Neuron (in vitro differentiated cells): ENCODE measurements around the gene CKS1B.

Experiments used
- H2AFZ ChIP-seq: one replicate; pipeline ENCODE4 v1.6.1; 2013; ENCODE audit warnings: low read depth, mild to moderate bottlenecking, inconsistent platforms, low read length, moderate library complexity
- H3K27me3 ChIP-seq: one replicate; pipeline ENCODE4 v1.6.1; 2013; ENCODE audit warnings: low read length; ENCODE audit not compliant: insufficient read depth
- H3K36me3 ChIP-seq: one replicate; pipeline ENCODE4 v1.6.1; 2013; ENCODE audit warnings: low read length; ENCODE audit not compliant: insufficient read depth
- H3K4me1 ChIP-seq: one replicate; pipeline ENCODE4 v1.6.1; 2013; ENCODE audit warnings: low read length; ENCODE audit not compliant: insufficient read depth
- H3K4me3 ChIP-seq: 2 replicates; pipeline ENCODE4 v1.5.1; 2013; ENCODE audit warnings: mild to moderate bottlenecking, low read length, moderate library complexity
- H3K9me3 ChIP-seq: one replicate; pipeline ENCODE4 v1.6.1; 2013; ENCODE audit warnings: low read length

Gene CKS1B

GRCh38 chr1:154974102-154974807 is at the start of gene CKS1B:
TSS of gene CKS1B (plus strand) at chr1:154974681. CDS start at chr1:154974746, 65 bp downstream.
- peak within 1 kb of the TSS; percentile 89 for H3K4me3 ChIP-seq
- H3K4me1 ChIP-seq, result peaks cover 50% of the 10 kb centered on the region
- peaks cover 11% of the 10 kb centered on the region for H3K36me3 ChIP-seq
- H3K27me3 ChIP-seq, result no peaks in the 10 kb centered on the region
- H2AFZ ChIP-seq, result peak within 1 kb of the TSS; percentile 46
- no peaks in the 10 kb centered on the region for H3K9me3 ChIP-seq

GRCh38 chr1:154925335-154926170 is 48.9 kb upstream of the CKS1B start:
- no peak overlapping the region for H2AFZ ChIP-seq
- H3K9me3 ChIP-seq, result peaks cover 3% of the 10 kb centered on the region
- no peak overlapping the region for H3K4me3 ChIP-seq
- peaks cover 56% of the 10 kb centered on the region for H3K36me3 ChIP-seq
- no peaks in the 10 kb centered on the region for H3K4me1 ChIP-seq
- H3K27me3 ChIP-seq, result no peaks in the 10 kb centered on the region

- Histone ChIP-seq H3K36me3 (peaks cover 56% of the 10 kb centered on the region), H3K27me3 (no peaks in the 10 kb centered on the region)
Observed at GRCh38 chr1:154926201-154926600, 48.3 kb upstream of the CKS1B start.

GRCh38 chr1:154931940-154932487 is 42.5 kb upstream of the CKS1B start:
- H2AFZ ChIP-seq, result no peak overlapping the region
- H3K9me3 ChIP-seq, result no peaks in the 10 kb centered on the region
- H3K27me3 ChIP-seq, result no peaks in the 10 kb centered on the region
- peaks cover 7% of the 10 kb centered on the region for H3K4me1 ChIP-seq
- H3K4me3 ChIP-seq, result no peak overlapping the region
- peaks cover 18% of the 10 kb centered on the region for H3K36me3 ChIP-seq

More at GRCh38 chr1:154926201-154926600, 48.3 kb upstream of the CKS1B start:
- Histone ChIP-seq H3K4me3 (no peak overlapping the region), H2AFZ (no peak overlapping the region), H3K9me3 (peaks cover 3% of the 10 kb centered on the region), H3K4me1 (no peaks in the 10 kb centered on the region)

- H3K4me3 ChIP-seq, result no peak overlapping the region
- H3K9me3 ChIP-seq, result no peaks in the 10 kb centered on the region
- H3K36me3 ChIP-seq, result peaks cover 3% of the 10 kb centered on the region
Observed at GRCh38 chr1:154934358-154934948, 40.0 kb upstream of the CKS1B start.

GRCh38 chr1:154935749-154936554 is 38.5 kb upstream of the CKS1B start:
- Histone ChIP-seq H3K9me3 (no peaks in the 10 kb centered on the region), H3K27me3 (no peaks in the 10 kb centered on the region), H3K4me1 (peaks cover 25% of the 10 kb centered on the region), H3K4me3 (peak overlapping the region; percentile 71), H2AFZ (peak overlapping the region; percentile 56), H3K36me3 (peaks cover 3% of the 10 kb centered on the region)

More at GRCh38 chr1:154934358-154934948, 40.0 kb upstream of the CKS1B start:
- Histone ChIP-seq H3K27me3 (no peaks in the 10 kb centered on the region), H3K4me1 (peaks cover 15% of the 10 kb centered on the region), H2AFZ (no peak overlapping the region)

- Histone ChIP-seq H3K36me3 (peaks cover 3% of the 10 kb centered on the region), H3K4me1 (peaks cover 32% of the 10 kb centered on the region), H3K4me3 (peak within 1 kb of the TSS; percentile 71), H3K27me3 (no peaks in the 10 kb centered on the region), H2AFZ (peak within 1 kb of the TSS; percentile 56), H3K9me3 (no peaks in the 10 kb centered on the region)
Observed at GRCh38 chr1:154936555-154937084, 37.9 kb upstream of the CKS1B start, which contains the start of gene PMVK. TSS of gene PMVK (minus strand) at chr1:154936719. CDS start at chr1:154936685, 34 bp downstream.

GRCh38 chr1:154937085-154937987 is 37.1 kb upstream of the CKS1B start:
- Histone ChIP-seq H3K36me3 (no peaks in the 10 kb centered on the region), H3K27me3 (no peaks in the 10 kb centered on the region), H3K9me3 (no peaks in the 10 kb centered on the region), H3K4me3 (peak overlapping the region; percentile 71), H3K4me1 (peaks cover 39% of the 10 kb centered on the region), H2AFZ (peak overlapping the region; percentile 56)

- Histone ChIP-seq H3K4me1 (peaks cover 45% of the 10 kb centered on the region), H3K27me3 (no peaks in the 10 kb centered on the region), H3K36me3 (no peaks in the 10 kb centered on the region), H2AFZ (no peak overlapping the region), H3K4me3 (peak overlapping the region; percentile 71), H3K9me3 (no peaks in the 10 kb centered on the region)
Observed at GRCh38 chr1:154937988-154938386, 36.5 kb upstream of the CKS1B start.

- no peak overlapping the region for H2AFZ ChIP-seq
- H3K9me3 ChIP-seq, result no peaks in the 10 kb centered on the region
- no peak overlapping the region for H3K4me3 ChIP-seq
- H3K4me1 ChIP-seq, result peaks cover 45% of the 10 kb centered on the region
- H3K36me3 ChIP-seq, result no peaks in the 10 kb centered on the region
- no peaks in the 10 kb centered on the region for H3K27me3 ChIP-seq
Observed at GRCh38 chr1:154938604-154939399, 35.7 kb upstream of the CKS1B start.

- Histone ChIP-seq H3K4me3 (no peak overlapping the region), H2AFZ (no peak overlapping the region), H3K36me3 (no peaks in the 10 kb centered on the region), H3K4me1 (peaks cover 56% of the 10 kb centered on the region), H3K27me3 (no peaks in the 10 kb centered on the region), H3K9me3 (no peaks in the 10 kb centered on the region)
Observed at GRCh38 chr1:154940213-154940560, 34.3 kb upstream of the CKS1B start.
